HepG2 (cell line): ENCODE measurements around the gene PSMC4. TPM values are rescaled to one million over a fixed set of nuclear protein-coding genes. Genes with fewer than 3 reads are reported as not detected.

Experiments used
- AHDC1 ChIP-seq: sonication (generic); formaldehyde crosslinking; IDR thresholded peaks from 2 replicates; pipeline ENCODE4 v1.5.1; 2020; ENCODE audit warnings: mild to moderate bottlenecking, missing genetic modification reagents, borderline replicate concordance
- CERS6 ChIP-seq: sonication (generic); formaldehyde crosslinking; IDR thresholded peaks from 2 replicates; pipeline ENCODE4 v1.5.0; 2020; ENCODE audit warnings: missing genetic modification reagents
- CREBL2 ChIP-seq: sonication (generic); formaldehyde crosslinking; IDR thresholded peaks from 2 replicates; pipeline ENCODE4 v1.8.1; 2023; ENCODE audit warnings: missing genetic modification reagents, mild to moderate bottlenecking, borderline replicate concordance
- DNMT1 ChIP-seq: sonication (generic); formaldehyde crosslinking; IDR thresholded peaks from 2 replicates; pipeline ENCODE4 v1.5.1; 2020; ENCODE audit warnings: mild to moderate bottlenecking, missing genetic modification reagents
- DRAP1 ChIP-seq: IDR thresholded peaks from 2 replicates; pipeline ENCODE4 v1.6.1; 2016; ENCODE audit warnings: missing genetic modification reagents, missing compliant biosample characterization
- E2F1 ChIP-seq: sonication (generic); formaldehyde crosslinking; IDR thresholded peaks from 2 replicates; pipeline ENCODE4 v1.5.0; 2020; ENCODE audit warnings: missing genetic modification reagents
- FUBP1 ChIP-seq: sonication (generic); formaldehyde crosslinking; IDR thresholded peaks from 2 replicates; pipeline ENCODE4 v1.5.1; 2020; ENCODE audit warnings: missing genetic modification reagents, mild to moderate bottlenecking, borderline replicate concordance
- HOXA9 ChIP-seq: sonication (generic); formaldehyde crosslinking; IDR thresholded peaks from 2 replicates; pipeline ENCODE4 v1.8.1; 2022; ENCODE audit warnings: missing genetic modification reagents, mild to moderate bottlenecking, moderate library complexity, borderline replicate concordance
- MBD4 ChIP-seq: IDR thresholded peaks from 2 replicates; pipeline ENCODE4 v1.6.1; 2012; ENCODE audit warnings: low read length, inconsistent platforms, borderline replicate concordance
- SRF ChIP-seq: IDR thresholded peaks from 2 replicates; pipeline ENCODE4 v1.6.1; 2011; ENCODE audit warnings: mild to moderate bottlenecking, low read depth, low read length, moderate library complexity
- ZC3H13 ChIP-seq: sonication (generic); formaldehyde crosslinking; IDR thresholded peaks from 2 replicates; pipeline ENCODE4 v1.8.1; 2023; ENCODE audit warnings: mild to moderate bottlenecking, missing genetic modification reagents, moderate library complexity
- ZNF260 ChIP-seq: sonication (generic); formaldehyde crosslinking; IDR thresholded peaks from 2 replicates; pipeline ENCODE4 v1.4.0; 2020; ENCODE audit warnings: missing genetic modification reagents, low read depth, mild to moderate bottlenecking, borderline replicate concordance
- ZNF530 ChIP-seq: sonication (generic); formaldehyde crosslinking; IDR thresholded peaks from 2 replicates; pipeline ENCODE4 v1.5.0; 2020; ENCODE audit warnings: low read depth, mild to moderate bottlenecking, missing genetic modification reagents
- ZNF777 ChIP-seq: sonication (generic); formaldehyde crosslinking; IDR thresholded peaks from 2 replicates; pipeline ENCODE4 v1.4.0; 2020; ENCODE audit warnings: missing genetic modification reagents
- polyA plus RNA-seq, 8 experiments: library from polyadenylated mRNA; depleted of rRNA in 3 of 8; stranded (reverse) in 7 of 8; unstranded in 1 of 8; fragments of >200 nt; fragmentation: Illumina TruSeq in 4 of 8; extraction: Trizol in 4 of 8; gene quantifications; 2 replicates each; pipeline versions ENCODE4 v1.2.1 to v1.2.3, GENCODE V29; 2011 to 2016; ENCODE audit warnings: low read depth in 4 of 8, missing spikeins in 1 of 8, mixed read lengths in 1 of 8; ENCODE audit not compliant: insufficient read depth in 1 of 8
- total RNA-seq, 5 experiments: library from RNA; depleted of rRNA; stranded (reverse); fragments of >200 nt; fragmentation: Illumina TruSeq; extraction: Trizol; gene quantifications; 2 replicates each; pipeline ENCODE4 v1.2.3, GENCODE V29; 2016; ENCODE audit warnings: low read depth in 1 of 5

PSMC4 gene
- total and polyA plus RNA-seq, 2 of the 13 experiments (the other 11 are each of a cell fraction or from before 2014, with no cell fraction given), result 49.9 to 160 TPM

- no peak; the same call in 1 of the 2 replicates for TF ChIP-seq AHDC1 (CRISPR knock-in tag)
- TF ChIP-seq ZNF260, result no peak
- peak; percentile 50; the same call in 1 of the 2 replicates for TF ChIP-seq DRAP1 (CRISPR knock-in tag)
- peak; percentile 77; the same call in 1 of the 2 replicates for TF ChIP-seq E2F1 (CRISPR knock-in tag)
- TF ChIP-seq ZC3H13, result peak; percentile 86
- no peak for TF ChIP-seq FUBP1 (CRISPR knock-in tag)
- no peak for TF ChIP-seq SRF
- TF ChIP-seq CERS6 (CRISPR knock-in tag), result no peak
- TF ChIP-seq DNMT1 (CRISPR knock-in tag), result no peak
- no peak for TF ChIP-seq MBD4
- 0 out of 2 replicates have a peak, but pooled peaks have one; percentile 23 for TF ChIP-seq CREBL2
- peak; percentile 63; the same call in 1 of the 2 replicates for TF ChIP-seq ZNF777
- TF ChIP-seq HOXA9 (CRISPR knock-in tag), result peak; percentile 61; the same call in 1 of the 2 replicates
- no peak for TF ChIP-seq ZNF530 (CRISPR knock-in tag)
Observed at GRCh38 chr19:39996811-39997637, 26.1 kb downstream of the PSMC4 start, which contains the start of gene ZNF546 (continued).
